ENCODE measurements around the gene ZNF221. TPM values are rescaled to one million over a fixed set of nuclear protein-coding genes. Genes with fewer than 3 reads are reported as not detected.
"Not testable (repeated sequence)": the region's sequence is repeated elsewhere in the genome, so short reads cannot be mapped to it uniquely, and the experiment has no call there.

The ZNF221 gene
- total RNA-seq, 1 donor from 2014 or later, result 12.2 TPM

- H3K27me3 Mint-ChIP-seq, result peaks cover 36% of the 10 kb centered on the region
- no peak for DNase-seq (ENCODE audit: extremely low spot score, unreplicated experiment)
- H3K9me3 Mint-ChIP-seq, result no peaks in the 10 kb centered on the region
Measured at GRCh38 chr19:43940719-43941118, 10.3 kb upstream of the ZNF221 start.

GRCh38 chr19:43941209-43941608 lies 9.8 kb upstream of the ZNF221 start:
- peaks cover 3% of the 10 kb centered on the region for H3K36me3 Mint-ChIP-seq
- H3K27ac Mint-ChIP-seq, result no peak overlapping the region
- H3K9me3 Mint-ChIP-seq, result no peaks in the 10 kb centered on the region
- no peaks in the 10 kb centered on the region for H3K4me1 Mint-ChIP-seq (ENCODE audit: unreplicated experiment)
- H3K4me3 Mint-ChIP-seq, result no peak overlapping the region
- peaks cover 41% of the 10 kb centered on the region for H3K27me3 Mint-ChIP-seq
- TF ChIP-seq CTCF (conservative IDR thresholded peaks at IDR 0.05), result no peak
- DNase-seq (ENCODE audit: extremely low spot score, unreplicated experiment), result no peak

More at GRCh38 chr19:43940719-43941118, 10.3 kb upstream of the ZNF221 start:
- Mint-ChIP-seq H3K36me3 (peaks cover 3% of the 10 kb centered on the region), H3K27ac (no peak overlapping the region), H3K4me1 (ENCODE audit: unreplicated experiment) (peaks cover 2% of the 10 kb centered on the region), H3K4me3 (no peak overlapping the region)
- no peak for TF ChIP-seq CTCF (conservative IDR thresholded peaks at IDR 0.05)

- DNase-seq (ENCODE audit: extremely low spot score, unreplicated experiment); H3K4me3 Mint-ChIP-seq; H3K27ac Mint-ChIP-seq: not testable (repeated sequence)
- Mint-ChIP-seq H3K27me3 (peaks cover 40% of the 10 kb centered on the region), H3K9me3 (peaks cover 10% of the 10 kb centered on the region), H3K4me1 (ENCODE audit: unreplicated experiment) (peaks cover 11% of the 10 kb centered on the region), H3K36me3 (peaks cover 13% of the 10 kb centered on the region)
Measured at GRCh38 chr19:43947412-43947811, 3.6 kb upstream of the ZNF221 start.

- Mint-ChIP-seq H3K27me3 (peaks cover 30% of the 10 kb centered on the region), H3K4me1 (ENCODE audit: unreplicated experiment) (peaks cover 12% of the 10 kb centered on the region), H3K4me3 (peak overlapping the region; percentile 51), H3K36me3 (peaks cover 25% of the 10 kb centered on the region), H3K9me3 (peaks cover 13% of the 10 kb centered on the region)
- not testable (repeated sequence) for DNase-seq (ENCODE audit: extremely low spot score, unreplicated experiment); H3K27ac Mint-ChIP-seq
Measured at GRCh38 chr19:43949803-43950202, 1.2 kb upstream of the ZNF221 start.

- no peak for TF ChIP-seq CTCF (conservative IDR thresholded peaks at IDR 0.05)
- Mint-ChIP-seq H3K4me3 (no peak overlapping the region), H3K9me3 (peaks cover 28% of the 10 kb centered on the region), H3K4me1 (ENCODE audit: unreplicated experiment) (peaks cover 4% of the 10 kb centered on the region), H3K27ac (no peak overlapping the region), H3K36me3 (peaks cover 54% of the 10 kb centered on the region), H3K27me3 (no peaks in the 10 kb centered on the region)
- no peak for DNase-seq (ENCODE audit: extremely low spot score, unreplicated experiment)
Measured at GRCh38 chr19:43956827-43957226, 5.8 kb downstream of the ZNF221 start.

- no peaks in the 10 kb centered on the region for H3K27me3 Mint-ChIP-seq
- H3K27ac Mint-ChIP-seq, result no peak overlapping the region
- no peaks in the 10 kb centered on the region for H3K4me1 Mint-ChIP-seq (ENCODE audit: unreplicated experiment)
- no peak for DNase-seq (ENCODE audit: extremely low spot score, unreplicated experiment)
- peaks cover 28% of the 10 kb centered on the region for H3K9me3 Mint-ChIP-seq
- no peak overlapping the region for H3K4me3 Mint-ChIP-seq
- peaks cover 61% of the 10 kb centered on the region for H3K36me3 Mint-ChIP-seq
- no peak for TF ChIP-seq CTCF (conservative IDR thresholded peaks at IDR 0.05)
Measured at GRCh38 chr19:43957891-43958290, 6.9 kb downstream of the ZNF221 start.

GRCh38 chr19:43960411-43960810 lies 9.4 kb downstream of the ZNF221 start:
- Mint-ChIP-seq H3K36me3 (peaks cover 67% of the 10 kb centered on the region), H3K4me3 (no peak overlapping the region), H3K4me1 (ENCODE audit: unreplicated experiment) (no peaks in the 10 kb centered on the region), H3K27me3 (no peaks in the 10 kb centered on the region), H3K27ac (no peak overlapping the region), H3K9me3 (peaks cover 22% of the 10 kb centered on the region)
- DNase-seq (ENCODE audit: extremely low spot score, unreplicated experiment), result no peak
- no peak for TF ChIP-seq CTCF (conservative IDR thresholded peaks at IDR 0.05)
